NCI-H446 treated with DMSO at 0.1 percent for 48 hours (cell line): ENCODE measurements around the gene BCL6.

ENCODE experiments used
- DNase-seq: peaks from one replicate; lab custom pipeline; 2025; lab: John Stamatoyannopoulos, UW

Gene BCL6

GRCh38 chr3:187762792-187763191 lies 17.5 kb upstream of the BCL6 start:
- no peak for DNase-seq

- no peak for DNase-seq
These were observed 14.3 kb upstream of the BCL6 start for GRCh38 chr3:187759601-187760000.

- DNase-seq, result no peak
These were observed 13.2 kb upstream of the BCL6 start for GRCh38 chr3:187758318-187758955.

- no peak for DNase-seq
These were observed 8.2 kb upstream of the BCL6 start for GRCh38 chr3:187753516-187753915.

- no peak for DNase-seq
These were observed 5.3 kb upstream of the BCL6 start for GRCh38 chr3:187750513-187751123.

GRCh38 chr3:187750006-187750512 lies 4.8 kb upstream of the BCL6 start:
- no peak for DNase-seq

- peak; percentile 23 for DNase-seq
These were observed 2.8 kb upstream of the BCL6 start for GRCh38 chr3:187748050-187748481.

GRCh38 chr3:187747506-187747905 lies 2.2 kb upstream of the BCL6 start:
- DNase-seq, result no peak

- no peak for DNase-seq
These were observed 1.4 kb upstream of the BCL6 start for GRCh38 chr3:187746442-187747281.

GRCh38 chr3:187746059-187746441 lies 782 bp upstream of the BCL6 start:
- no peak for DNase-seq

GRCh38 chr3:187744169-187745151 lies 808 bp downstream of the BCL6 start:
- no peak for DNase-seq

- DNase-seq, result no peak
These were observed 1.8 kb downstream of the BCL6 start for GRCh38 chr3:187743195-187744141.

- DNase-seq, result peak; percentile 6
These were observed 2.7 kb downstream of the BCL6 start for GRCh38 chr3:187742351-187743171.

- DNase-seq, result peak; percentile 67
These were observed 3.6 kb downstream of the BCL6 start for GRCh38 chr3:187741403-187742350.

GRCh38 chr3:187740421-187741399 lies 4.6 kb downstream of the BCL6 start:
- DNase-seq, result peak; percentile 25

GRCh38 chr3:187739561-187740332 lies 5.5 kb downstream of the BCL6 start:
- peak; percentile 53 for DNase-seq
